Parathyroid adenoma (tissue), 2 donors: ENCODE measurements around the gene RRP12.

ENCODE experiments used
- H2AFZ ChIP-seq: fragments of 300-600 bp; sonication (generic); one replicate; pipeline ENCODE4 v1.7.0; 2017; ENCODE audit warnings: antibody characterized with exemption, mild to moderate bottlenecking
- H3K27ac ChIP-seq: fragments of 300-600 bp; sonication (generic); one replicate; pipeline ENCODE4 v1.7.0; 2017
- H3K27me3 ChIP-seq: fragments of 300-600 bp; sonication (generic); one replicate; pipeline ENCODE4 v1.7.0; 2017; ENCODE audit warnings: low read length; ENCODE audit not compliant: control insufficient read depth, insufficient read depth
- H3K36me3 ChIP-seq: fragments of 300-600 bp; sonication (generic); one replicate; pipeline ENCODE4 v1.7.0; 2017; ENCODE audit warnings: low read length; ENCODE audit not compliant: control insufficient read depth, insufficient read depth
- H3K4me1 ChIP-seq: fragments of 300-600 bp; sonication (generic); one replicate; pipeline ENCODE4 v1.7.0; 2017; ENCODE audit warnings: control low read depth
- H3K4me2 ChIP-seq: fragments of 300-600 bp; sonication (generic); one replicate; pipeline ENCODE4 v1.7.0; 2017; ENCODE audit warnings: low read length
- H3K4me3 ChIP-seq: fragments of 300-600 bp; sonication (generic); one replicate; pipeline ENCODE4 v1.7.0; 2017; ENCODE audit warnings: low read depth, low read length
- H3K79me2 ChIP-seq: fragments of 300-600 bp; sonication (generic); one replicate; pipeline ENCODE4 v1.7.0; 2017; ENCODE audit warnings: control low read depth
- H3K9ac ChIP-seq: fragments of 300-600 bp; sonication (generic); one replicate; pipeline ENCODE4 v1.7.0; 2017; ENCODE audit warnings: mild to moderate bottlenecking
- H3K9me3 ChIP-seq: fragments of 300-600 bp; sonication (generic); one replicate; pipeline ENCODE4 v1.7.0; 2017; ENCODE audit warnings: low read length; ENCODE audit not compliant: control insufficient read depth
- CTCF ChIP-seq: fragments of 300-600 bp; sonication (generic); IDR thresholded peaks from one replicate; pipeline ENCODE4 v1.7.0; 2017; ENCODE audit warnings: antibody characterized with exemption, mild to moderate bottlenecking
- donor health status: primary hyperparathyroidism.

RRP12 gene

GRCh38 chr10:97434055-97434454, 32.9 kb upstream of the RRP12 start:
- no peaks in the 10 kb centered on the region for H3K4me1 ChIP-seq
- H3K4me2 ChIP-seq: no peak overlapping the region
- H2AFZ ChIP-seq: no peak overlapping the region
- H3K27me3 ChIP-seq: no peaks in the 10 kb centered on the region
- no peaks in the 10 kb centered on the region for H3K9me3 ChIP-seq
- H3K4me3 ChIP-seq: no peak overlapping the region
- no peak overlapping the region for H3K9ac ChIP-seq
- H3K79me2 ChIP-seq: no peaks in the 10 kb centered on the region
- no peak for TF ChIP-seq CTCF
- H3K36me3 ChIP-seq: no peaks in the 10 kb centered on the region
- H3K27ac ChIP-seq: no peak overlapping the region

GRCh38 chr10:97428572-97428981, 27.4 kb upstream of the RRP12 start:
- Histone ChIP-seq H3K4me2 (no peak overlapping the region), H3K36me3 (no peaks in the 10 kb centered on the region), H3K9ac (no peak overlapping the region), H3K27ac (no peak overlapping the region), H3K9me3 (no peaks in the 10 kb centered on the region), H2AFZ (no peak overlapping the region), H3K4me1 (peaks cover 8% of the 10 kb centered on the region), H3K27me3 (no peaks in the 10 kb centered on the region), H3K4me3 (no peak overlapping the region), H3K79me2 (peaks cover 14% of the 10 kb centered on the region)
- no peak for TF ChIP-seq CTCF

GRCh38 chr10:97427571-97428179, 26.5 kb upstream of the RRP12 start:
- Histone ChIP-seq H3K4me2 (peak overlapping the region; percentile 77), H3K9me3 (no peaks in the 10 kb centered on the region), H3K4me1 (peaks cover 8% of the 10 kb centered on the region), H3K27ac (peak overlapping the region; percentile 62), H3K79me2 (peaks cover 14% of the 10 kb centered on the region), H3K36me3 (no peaks in the 10 kb centered on the region), H2AFZ (no peak overlapping the region), H3K9ac (no peak overlapping the region), H3K27me3 (no peaks in the 10 kb centered on the region), H3K4me3 (peak overlapping the region; percentile 80)
- no peak for TF ChIP-seq CTCF

GRCh38 chr10:97426776-97427570, 25.8 kb upstream of the RRP12 start:
- Histone ChIP-seq H3K36me3 (no peaks in the 10 kb centered on the region), H3K27me3 (no peaks in the 10 kb centered on the region), H3K4me3 (peak overlapping the region; percentile 80), H3K4me2 (peak overlapping the region; percentile 77), H2AFZ (peak overlapping the region; percentile 80), H3K79me2 (peaks cover 14% of the 10 kb centered on the region), H3K9ac (peak overlapping the region; percentile 68), H3K9me3 (no peaks in the 10 kb centered on the region), H3K4me1 (peaks cover 8% of the 10 kb centered on the region), H3K27ac (peak overlapping the region; percentile 83)
- no peak for TF ChIP-seq CTCF
